Mesothelial cell of epicardium (in vitro differentiated cells): Measurements from ENCODE around the gene ENPP1. TPM values are rescaled to one million over a fixed set of nuclear protein-coding genes. Genes with fewer than 3 reads are reported as not detected.

Experiments
- DNase-seq, 2 experiments: peaks; one replicate each; pipeline ENCODE4 v3.0.0; 2021; ENCODE audit warnings: low spot score in 2 of 2; ENCODE audit not compliant: unreplicated experiment in 2 of 2
- H3K27ac Mint-ChIP-seq: 2 replicates; pipeline ENCODE4 v1.8.0; 2021; ENCODE audit warnings: mixed read lengths
- H3K27me3 Mint-ChIP-seq: 2 replicates; pipeline ENCODE4 v1.8.0; 2021; ENCODE audit warnings: low read depth, mixed read lengths
- H3K36me3 Mint-ChIP-seq: 2 replicates; pipeline ENCODE4 v1.8.0; 2021; ENCODE audit warnings: mixed read lengths
- H3K4me1 Mint-ChIP-seq: 2 replicates; pipeline ENCODE4 v1.8.0; 2021; ENCODE audit warnings: mixed read lengths
- H3K4me3 Mint-ChIP-seq: 2 replicates; pipeline ENCODE4 v1.8.0; 2021; ENCODE audit warnings: mild to moderate bottlenecking, moderate library complexity, mixed read lengths
- H3K9me3 Mint-ChIP-seq: 2 replicates; pipeline ENCODE4 v1.8.0; 2021; ENCODE audit warnings: mixed read lengths
- CTCF ChIP-seq: fragments of 200-600 bp; sonication (generic); IDR thresholded peaks from one replicate; pipeline ENCODE4 v1.5.0; 2021; ENCODE audit warnings: antibody characterized with exemption; ENCODE audit not compliant: unreplicated experiment
- total RNA-seq: library from RNA; stranded (reverse); gene quantifications from 3 replicates; pipeline ENCODE4 v1.2.1, GENCODE V29; 2021

The ENPP1 gene
- total RNA-seq, 1 donor from 2014 or later: 6.8 TPM

GRCh38 chr6:131923356-131923755 lies 115.5 kb downstream of the ENPP1 start:
- H3K4me3 Mint-ChIP-seq: no peak overlapping the region
- H3K4me1 Mint-ChIP-seq: no peaks in the 10 kb centered on the region
- TF ChIP-seq CTCF: peak; percentile 60
- H3K36me3 Mint-ChIP-seq: peaks cover 2% of the 10 kb centered on the region
- DNase-seq: no peak
- H3K9me3 Mint-ChIP-seq: peaks cover 32% of the 10 kb centered on the region
- H3K27me3 Mint-ChIP-seq: no peaks in the 10 kb centered on the region
- H3K27ac Mint-ChIP-seq: no peak overlapping the region

- Mint-ChIP-seq H3K36me3 (peaks cover 2% of the 10 kb centered on the region), H3K4me1 (no peaks in the 10 kb centered on the region), H3K4me3 (no peak overlapping the region), H3K27ac (no peak overlapping the region), H3K9me3 (peaks cover 26% of the 10 kb centered on the region), H3K27me3 (no peaks in the 10 kb centered on the region)
- TF ChIP-seq CTCF: no peak
- DNase-seq: no peak
Observed at GRCh38 chr6:131924881-131925474, 117.2 kb downstream of the ENPP1 start.

GRCh38 chr6:131929264-131929663 lies 121.4 kb downstream of the ENPP1 start:
- Mint-ChIP-seq H3K4me3 (no peak overlapping the region), H3K9me3 (peaks cover 4% of the 10 kb centered on the region), H3K27me3 (no peaks in the 10 kb centered on the region), H3K4me1 (peaks cover 9% of the 10 kb centered on the region), H3K36me3 (no peaks in the 10 kb centered on the region), H3K27ac (no peak overlapping the region)
- no peak for TF ChIP-seq CTCF
- no peak for DNase-seq

DNA sequence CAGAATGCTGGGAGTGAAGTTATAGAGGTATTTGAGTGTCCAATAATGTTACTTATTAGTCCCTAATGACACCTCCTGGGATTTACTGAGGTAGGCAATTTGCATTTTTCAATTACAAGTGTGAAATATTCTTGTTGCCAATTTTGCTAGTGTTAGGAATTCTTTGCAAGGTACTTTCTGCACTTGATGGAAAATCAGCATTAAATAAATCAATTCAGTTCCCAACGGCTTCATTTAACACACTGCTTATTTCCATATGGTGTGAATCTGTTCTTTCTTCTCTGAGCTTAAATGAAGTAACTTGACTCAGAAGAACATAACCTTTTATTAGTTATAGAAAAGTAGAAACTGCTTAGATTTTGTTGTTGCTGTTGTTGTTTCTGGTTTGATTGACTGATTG lies 122.2 kb downstream of the ENPP1 start:
- no peak overlapping the region for H3K4me3 Mint-ChIP-seq
- H3K36me3 Mint-ChIP-seq: no peaks in the 10 kb centered on the region
- no peak for TF ChIP-seq CTCF
- no peak for DNase-seq
- peak overlapping the region; percentile 20 for H3K27ac Mint-ChIP-seq
- H3K4me1 Mint-ChIP-seq: peaks cover 9% of the 10 kb centered on the region
- H3K9me3 Mint-ChIP-seq: peaks cover 4% of the 10 kb centered on the region
- no peaks in the 10 kb centered on the region for H3K27me3 Mint-ChIP-seq

DNA sequence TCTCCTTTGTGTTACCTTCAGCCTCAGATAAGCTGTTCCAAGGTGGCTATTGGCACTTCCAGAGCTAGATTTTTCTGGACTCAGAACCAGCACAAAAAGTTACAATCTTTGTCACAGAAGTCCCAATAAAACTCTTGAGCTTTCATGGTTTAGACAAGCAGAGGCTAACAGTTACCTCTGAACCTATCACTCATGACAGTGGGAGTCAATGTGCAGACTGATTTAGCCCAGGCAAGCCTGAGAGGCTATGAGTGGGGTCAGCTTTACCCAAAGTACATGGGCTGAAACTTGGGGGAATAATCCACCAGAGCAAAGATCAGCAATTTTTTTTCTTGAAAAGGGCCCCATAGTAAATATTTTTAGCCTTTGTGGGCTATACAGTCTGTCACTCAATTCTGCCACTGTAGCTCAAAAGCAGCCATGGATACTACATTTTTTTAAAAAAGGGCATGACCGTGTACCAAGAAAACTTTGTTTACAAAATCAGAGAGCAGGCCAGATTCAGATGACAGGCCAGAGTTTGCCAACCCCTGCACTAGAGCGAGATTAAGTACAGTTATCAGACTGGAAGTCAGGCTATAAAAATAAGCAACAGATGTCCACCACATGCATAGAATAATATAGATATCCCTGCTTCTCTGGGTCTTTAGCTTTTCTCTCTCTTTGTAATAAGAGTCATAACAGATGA lies 123.4 kb downstream of the ENPP1 start:
- Mint-ChIP-seq H3K4me1 (peaks cover 9% of the 10 kb centered on the region), H3K27ac (peak overlapping the region; percentile 26), H3K9me3 (peaks cover 4% of the 10 kb centered on the region), H3K36me3 (no peaks in the 10 kb centered on the region), H3K4me3 (no peak overlapping the region), H3K27me3 (no peaks in the 10 kb centered on the region)
- DNase-seq: no peak
- TF ChIP-seq CTCF: no peak
